Suprapubic skin (tissue), 3 donors: Measurements from ENCODE around the gene RPL15.

Experiments
- EP300 ChIP-seq: sonication (generic); formaldehyde crosslinking; IDR thresholded peaks from one replicate; pipeline ENCODE4 v1.6.1; 2017; ENCODE audit warnings: antibody characterized with exemption
- TF ChIP-seq, protein P1 (sequence below), 2 donors: fragments of 200-600 bp in 1 of 2; fragments of 450-650 bp in 1 of 2; sonication (generic) in 1 of 2; IDR thresholded peaks; one replicate each; pipeline ENCODE4 v1.5.1; 2016 to 2019; ENCODE audit warnings: antibody characterized with exemption in 2 of 2, mild to moderate bottlenecking in 1 of 2, moderate library complexity in 1 of 2

DNA sequence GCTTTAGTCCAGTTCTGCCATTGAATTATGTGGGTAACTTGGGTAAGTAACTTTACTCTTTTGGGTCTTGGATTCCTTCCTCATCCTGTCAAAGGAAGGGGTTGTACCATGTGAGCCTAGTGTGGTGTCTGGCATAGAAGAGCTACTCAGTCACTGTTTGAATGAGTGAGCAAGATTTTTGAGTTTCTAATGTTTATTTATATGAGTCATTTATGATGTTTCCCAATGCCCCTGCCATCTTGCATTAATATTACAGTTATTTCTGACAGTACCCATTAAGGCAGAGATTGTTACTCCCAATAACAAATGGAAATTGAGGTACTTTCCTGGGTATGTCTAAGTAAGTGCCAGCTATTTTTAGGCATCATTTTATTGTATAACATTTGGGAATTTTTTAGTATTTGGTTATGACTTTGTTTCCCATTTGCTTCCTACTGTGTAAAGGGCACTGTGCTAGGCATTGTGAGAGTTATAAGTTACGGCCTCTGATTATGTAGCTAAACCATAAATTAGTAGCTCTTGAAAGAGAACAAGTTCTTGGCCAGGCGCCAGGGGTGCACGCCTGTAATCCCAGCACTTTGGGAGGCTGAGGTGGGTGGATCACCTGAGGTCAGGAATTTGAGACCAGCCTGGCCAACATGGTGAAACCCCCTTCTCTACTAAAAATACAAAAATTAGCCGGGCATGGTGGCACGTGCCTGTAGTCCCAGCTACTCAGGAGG is 51.7 kb downstream of the RPL15 start:
- TF ChIP-seq, protein P1, sequence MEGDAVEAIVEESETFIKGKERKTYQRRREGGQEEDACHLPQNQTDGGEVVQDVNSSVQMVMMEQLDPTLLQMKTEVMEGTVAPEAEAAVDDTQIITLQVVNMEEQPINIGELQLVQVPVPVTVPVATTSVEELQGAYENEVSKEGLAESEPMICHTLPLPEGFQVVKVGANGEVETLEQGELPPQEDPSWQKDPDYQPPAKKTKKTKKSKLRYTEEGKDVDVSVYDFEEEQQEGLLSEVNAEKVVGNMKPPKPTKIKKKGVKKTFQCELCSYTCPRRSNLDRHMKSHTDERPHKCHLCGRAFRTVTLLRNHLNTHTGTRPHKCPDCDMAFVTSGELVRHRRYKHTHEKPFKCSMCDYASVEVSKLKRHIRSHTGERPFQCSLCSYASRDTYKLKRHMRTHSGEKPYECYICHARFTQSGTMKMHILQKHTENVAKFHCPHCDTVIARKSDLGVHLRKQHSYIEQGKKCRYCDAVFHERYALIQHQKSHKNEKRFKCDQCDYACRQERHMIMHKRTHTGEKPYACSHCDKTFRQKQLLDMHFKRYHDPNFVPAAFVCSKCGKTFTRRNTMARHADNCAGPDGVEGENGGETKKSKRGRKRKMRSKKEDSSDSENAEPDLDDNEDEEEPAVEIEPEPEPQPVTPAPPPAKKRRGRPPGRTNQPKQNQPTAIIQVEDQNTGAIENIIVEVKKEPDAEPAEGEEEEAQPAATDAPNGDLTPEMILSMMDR (IDR thresholded peaks at IDR 0.05) = no peak
- no peak for TF ChIP-seq EP300
